IPS DF 6.9 (cell line): ENCODE results near the gene TRIB2.

Experiments used
- DNase-seq: peaks from one replicate; pipeline ENCODE4 v3.0.0-alpha.2; 2013; ENCODE audit warnings: low read depth, low spot score
- H3K27ac ChIP-seq: one replicate; pipeline ENCODE4 v1.5.1; 2013; ENCODE audit warnings: low read length, control low read depth
- H3K27me3 ChIP-seq: 2 replicates; pipeline ENCODE4 v1.6.1; 2013; ENCODE audit warnings: mild to moderate bottlenecking, low read length; ENCODE audit not compliant: control insufficient read depth, insufficient read depth
- H3K36me3 ChIP-seq: 2 replicates; pipeline ENCODE4 v1.6.1; 2013; ENCODE audit warnings: low read length; ENCODE audit not compliant: control insufficient read depth, insufficient read depth
- H3K4me1 ChIP-seq: 2 replicates; pipeline ENCODE4 v1.6.1; 2013; ENCODE audit warnings: low read length; ENCODE audit not compliant: control insufficient read depth, insufficient read depth
- H3K4me3 ChIP-seq: 2 replicates; pipeline ENCODE4 v1.5.1; 2013; ENCODE audit warnings: mild to moderate bottlenecking, low read length
- H3K9me3 ChIP-seq: 2 replicates; pipeline ENCODE4 v1.6.1; 2013; ENCODE audit warnings: low read length, inconsistent platforms; ENCODE audit not compliant: control insufficient read depth, insufficient read depth
- WGBS: extraction: QIAGEN DNeasy Blood & Tissue Kit; methylation state at CpG from one replicate; pipeline ENCODE4 v1.1.7; 2013; ENCODE audit warnings: mixed read lengths, missing lambda C conversion rate; ENCODE audit not compliant: insufficient read length, insufficient coverage; 5-methylcytosine and 5-hydroxymethylcytosine counted together

TRIB2 gene

GRCh38 chr2:12697617-12698016 lies 19.1 kb upstream of the TRIB2 start:
- no peak for DNase-seq
- Histone ChIP-seq H3K4me1 (no peaks in the 10 kb centered on the region), H3K36me3 (no peaks in the 10 kb centered on the region), H3K4me3 (no peak overlapping the region), H3K27me3 (no peaks in the 10 kb centered on the region), H3K9me3 (no peaks in the 10 kb centered on the region), H3K27ac (no peak overlapping the region)
- no CpG with 5 or more reads among the region's 2 CpGs for WGBS

- Histone ChIP-seq H3K36me3 (no peaks in the 10 kb centered on the region), H3K27me3 (no peaks in the 10 kb centered on the region), H3K27ac (no peak overlapping the region), H3K9me3 (no peaks in the 10 kb centered on the region), H3K4me3 (no peak overlapping the region), H3K4me1 (no peaks in the 10 kb centered on the region)
- WGBS, result no CpG with 5 or more reads among the region's 1 CpG
- no peak for DNase-seq
These were observed 15.7 kb upstream of the TRIB2 start for GRCh38 chr2:12700989-12701388.

GRCh38 chr2:12701786-12702167 lies 15.0 kb upstream of the TRIB2 start:
- Histone ChIP-seq H3K4me3 (no peak overlapping the region), H3K9me3 (no peaks in the 10 kb centered on the region), H3K4me1 (no peaks in the 10 kb centered on the region), H3K27me3 (no peaks in the 10 kb centered on the region), H3K27ac (no peak overlapping the region), H3K36me3 (no peaks in the 10 kb centered on the region)
- DNase-seq, result no peak
- no CpG with 5 or more reads among the region's 5 CpGs for WGBS

GRCh38 chr2:12702168-12703121 lies 14.3 kb upstream of the TRIB2 start:
- H3K9me3 ChIP-seq, result no peaks in the 10 kb centered on the region
- no peak overlapping the region for H3K27ac ChIP-seq
- WGBS, result no CpG with 5 or more reads among the region's 7 CpGs
- H3K4me3 ChIP-seq, result no peak overlapping the region
- no peaks in the 10 kb centered on the region for H3K27me3 ChIP-seq
- no peaks in the 10 kb centered on the region for H3K36me3 ChIP-seq
- no peak for DNase-seq
- H3K4me1 ChIP-seq, result no peaks in the 10 kb centered on the region

- no peak for DNase-seq
- H3K9me3 ChIP-seq, result no peaks in the 10 kb centered on the region
- H3K36me3 ChIP-seq, result no peaks in the 10 kb centered on the region
- H3K4me3 ChIP-seq, result no peak overlapping the region
- H3K27ac ChIP-seq, result no peak overlapping the region
- H3K27me3 ChIP-seq, result no peaks in the 10 kb centered on the region
- H3K4me1 ChIP-seq, result no peaks in the 10 kb centered on the region
These were observed 12.4 kb upstream of the TRIB2 start for GRCh38 chr2:12704378-12704777.

GRCh38 chr2:12705230-12705629 lies 11.5 kb upstream of the TRIB2 start:
- Histone ChIP-seq H3K4me3 (no peak overlapping the region), H3K4me1 (no peaks in the 10 kb centered on the region), H3K27me3 (no peaks in the 10 kb centered on the region), H3K36me3 (no peaks in the 10 kb centered on the region), H3K27ac (no peak overlapping the region), H3K9me3 (no peaks in the 10 kb centered on the region)
- no peak for DNase-seq
- no CpG with 5 or more reads among the region's 1 CpG for WGBS

- H3K36me3 ChIP-seq, result no peaks in the 10 kb centered on the region
- DNase-seq, result no peak
- WGBS, result no CpG with 5 or more reads among the region's 2 CpGs
- H3K4me3 ChIP-seq, result no peak overlapping the region
- no peaks in the 10 kb centered on the region for H3K9me3 ChIP-seq
- H3K4me1 ChIP-seq, result no peaks in the 10 kb centered on the region
- no peak overlapping the region for H3K27ac ChIP-seq
- H3K27me3 ChIP-seq, result no peaks in the 10 kb centered on the region
These were observed 11.0 kb upstream of the TRIB2 start for GRCh38 chr2:12705742-12706141.

GRCh38 chr2:12708508-12709206 lies 8.1 kb upstream of the TRIB2 start:
- Histone ChIP-seq H3K4me1 (no peaks in the 10 kb centered on the region), H3K36me3 (no peaks in the 10 kb centered on the region), H3K27ac (no peak overlapping the region), H3K4me3 (no peak overlapping the region), H3K9me3 (no peaks in the 10 kb centered on the region), H3K27me3 (no peaks in the 10 kb centered on the region)
- no peak for DNase-seq
- WGBS, result no CpG with 5 or more reads among the region's 8 CpGs

- DNase-seq, result no peak
- Histone ChIP-seq H3K4me3 (no peak overlapping the region), H3K27ac (no peak overlapping the region), H3K4me1 (no peaks in the 10 kb centered on the region), H3K9me3 (no peaks in the 10 kb centered on the region), H3K36me3 (no peaks in the 10 kb centered on the region), H3K27me3 (no peaks in the 10 kb centered on the region)
These were observed 7.6 kb upstream of the TRIB2 start for GRCh38 chr2:12709207-12709522.

- no CpG with 5 or more reads among the region's 4 CpGs for WGBS
- Histone ChIP-seq H3K27me3 (no peaks in the 10 kb centered on the region), H3K4me1 (peaks cover 6% of the 10 kb centered on the region; the same call in 1 of the 2 replicates)
These were observed 6.4 kb upstream of the TRIB2 start for GRCh38 chr2:12710301-12710700.

GRCh38 chr2:12711339-12711738 lies 5.4 kb upstream of the TRIB2 start:
- Histone ChIP-seq H3K4me3 (no peak overlapping the region), H3K9me3 (no peaks in the 10 kb centered on the region), H3K36me3 (no peaks in the 10 kb centered on the region), H3K27ac (no peak overlapping the region), H3K4me1 (peaks cover 6% of the 10 kb centered on the region; the same call in 1 of the 2 replicates), H3K27me3 (no peaks in the 10 kb centered on the region)
- WGBS, result no CpG with 5 or more reads among the region's 1 CpG
- no peak for DNase-seq

More at GRCh38 chr2:12710301-12710700, 6.4 kb upstream of the TRIB2 start:
- Histone ChIP-seq H3K9me3 (no peaks in the 10 kb centered on the region), H3K4me3 (no peak overlapping the region), H3K27ac (no peak overlapping the region), H3K36me3 (no peaks in the 10 kb centered on the region)
- no peak for DNase-seq
